Mucosa of descending colon (tissue), 3 donors: ENCODE results near the gene GFRA1. TPM values are rescaled to one million over a fixed set of nuclear protein-coding genes. Genes with fewer than 3 reads are reported as not detected.
"Not testable (repeated sequence)": the region's sequence is repeated elsewhere in the genome, so short reads cannot be mapped to it uniquely, and the experiment has no call there.

Source experiments
- ATAC-seq: fragments of 200-7000 bp; cut with Tn5 transposase; one replicate; pipeline ENCODE4 v1.9.1; 2020; ENCODE audit warnings: mild to moderate bottlenecking, moderate library complexity
- DNase-seq, 3 donors: peaks; one replicate each; pipeline ENCODE4 v3.0.0-alpha.2; 2020
- H3K36me3 ChIP-seq: fragments of 200-600 bp; one replicate; pipeline ENCODE4 v1.8.0; 2021; ENCODE audit warnings: low read depth, mild to moderate bottlenecking
- H3K4me1 ChIP-seq: fragments of 200-600 bp; one replicate; pipeline ENCODE4 v1.8.0; 2021; ENCODE audit warnings: low read depth, mild to moderate bottlenecking
- H3K4me3 ChIP-seq: fragments of 200-600 bp; one replicate; pipeline ENCODE4 v1.8.0; 2021; ENCODE audit warnings: mild to moderate bottlenecking
- H3K9me3 ChIP-seq: fragments of 200-600 bp; one replicate; pipeline ENCODE4 v1.8.0; 2021; ENCODE audit warnings: mild to moderate bottlenecking
- intact Hi-C, 2 donors: fragments of 100-400 bp; cut with DNase I in 1 of 2; cut with micrococcal nuclease in 1 of 2; formaldehyde crosslinking; loops; one replicate each; pipeline versions ENCODE4 v1.11.0 to v1.11.1; 2022; cut with DNase I, micrococcal nuclease
- total RNA-seq, 3 donors: library from RNA; stranded (reverse); fragmentation: NEBNext Ultra II Directional in 2 of 3; extraction: Animal tissue kit (Norgen Biotek cat#: 25700) in 2 of 3; gene quantifications; one replicate each; pipeline versions ENCODE4 v1.2.1 to v1.2.4, GENCODE V29; 2021 to 2023
- TF ChIP-seq, protein P1 (sequence below): fragments of 200-600 bp; IDR thresholded peaks from one replicate; pipeline ENCODE4 v1.8.0; 2022; ENCODE audit warnings: antibody characterized with exemption, mild to moderate bottlenecking
- donor health status: DM: no; HTN: no; CAD: no; lungs with moderate emphysema.
- donor health status: DM: no; HTN: no; CAD: no.
- donor health status: DM: no; HTN: yes; CAD: no.

The GFRA1 gene
- total RNA-seq, 3 donors from 2014 or later: 2.2 to 32.2 (median 4.1) TPM

DNA sequence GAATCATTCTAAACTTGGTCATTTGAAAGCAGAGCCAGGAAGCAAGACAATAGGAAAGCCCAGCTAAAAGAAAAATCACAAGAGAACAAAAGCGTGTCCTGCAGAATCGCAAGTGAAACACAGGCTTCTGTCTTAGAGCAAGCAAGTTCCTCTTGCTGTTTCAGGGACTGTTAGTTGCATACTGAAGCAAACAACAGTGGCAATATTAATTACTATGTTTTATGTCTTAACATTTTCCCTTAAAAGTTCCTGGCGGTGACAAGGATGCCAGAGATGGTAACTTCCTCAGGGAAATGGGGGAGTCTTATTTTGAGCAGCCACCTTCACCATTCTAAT, 217.1 kb downstream of the GFRA1 start:
- no peaks in the 10 kb centered on the region for H3K4me1 ChIP-seq
- DNase-seq (no peak), ATAC-seq (no peak)
- H3K36me3 ChIP-seq: no peaks in the 10 kb centered on the region
- H3K9me3 ChIP-seq: no peaks in the 10 kb centered on the region
- no peak overlapping the region for H3K4me3 ChIP-seq
- intact Hi-C loops: no loop called here
- TF ChIP-seq, protein P1, sequence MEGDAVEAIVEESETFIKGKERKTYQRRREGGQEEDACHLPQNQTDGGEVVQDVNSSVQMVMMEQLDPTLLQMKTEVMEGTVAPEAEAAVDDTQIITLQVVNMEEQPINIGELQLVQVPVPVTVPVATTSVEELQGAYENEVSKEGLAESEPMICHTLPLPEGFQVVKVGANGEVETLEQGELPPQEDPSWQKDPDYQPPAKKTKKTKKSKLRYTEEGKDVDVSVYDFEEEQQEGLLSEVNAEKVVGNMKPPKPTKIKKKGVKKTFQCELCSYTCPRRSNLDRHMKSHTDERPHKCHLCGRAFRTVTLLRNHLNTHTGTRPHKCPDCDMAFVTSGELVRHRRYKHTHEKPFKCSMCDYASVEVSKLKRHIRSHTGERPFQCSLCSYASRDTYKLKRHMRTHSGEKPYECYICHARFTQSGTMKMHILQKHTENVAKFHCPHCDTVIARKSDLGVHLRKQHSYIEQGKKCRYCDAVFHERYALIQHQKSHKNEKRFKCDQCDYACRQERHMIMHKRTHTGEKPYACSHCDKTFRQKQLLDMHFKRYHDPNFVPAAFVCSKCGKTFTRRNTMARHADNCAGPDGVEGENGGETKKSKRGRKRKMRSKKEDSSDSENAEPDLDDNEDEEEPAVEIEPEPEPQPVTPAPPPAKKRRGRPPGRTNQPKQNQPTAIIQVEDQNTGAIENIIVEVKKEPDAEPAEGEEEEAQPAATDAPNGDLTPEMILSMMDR: no peak

GRCh38 chr10:116055252-116055916, 217.6 kb downstream of the GFRA1 start:
- H3K36me3 ChIP-seq: no peaks in the 10 kb centered on the region
- ATAC-seq (no peak), DNase-seq (no peak)
- no peaks in the 10 kb centered on the region for H3K4me1 ChIP-seq
- TF ChIP-seq, protein P1: no peak
- H3K9me3 ChIP-seq: no peaks in the 10 kb centered on the region
- intact Hi-C loops: no loop called here
- H3K4me3 ChIP-seq: no peak overlapping the region

- intact Hi-C loops: no loop called here
- DNase-seq (no peak), ATAC-seq (no peak)
- TF ChIP-seq, protein P1: no peak
- Histone ChIP-seq H3K9me3 (no peaks in the 10 kb centered on the region), H3K36me3 (no peaks in the 10 kb centered on the region), H3K4me1 (no peaks in the 10 kb centered on the region), H3K4me3 (no peak overlapping the region)
Observed at GRCh38 chr10:116053910-116054309, 219.1 kb downstream of the GFRA1 start.

DNA sequence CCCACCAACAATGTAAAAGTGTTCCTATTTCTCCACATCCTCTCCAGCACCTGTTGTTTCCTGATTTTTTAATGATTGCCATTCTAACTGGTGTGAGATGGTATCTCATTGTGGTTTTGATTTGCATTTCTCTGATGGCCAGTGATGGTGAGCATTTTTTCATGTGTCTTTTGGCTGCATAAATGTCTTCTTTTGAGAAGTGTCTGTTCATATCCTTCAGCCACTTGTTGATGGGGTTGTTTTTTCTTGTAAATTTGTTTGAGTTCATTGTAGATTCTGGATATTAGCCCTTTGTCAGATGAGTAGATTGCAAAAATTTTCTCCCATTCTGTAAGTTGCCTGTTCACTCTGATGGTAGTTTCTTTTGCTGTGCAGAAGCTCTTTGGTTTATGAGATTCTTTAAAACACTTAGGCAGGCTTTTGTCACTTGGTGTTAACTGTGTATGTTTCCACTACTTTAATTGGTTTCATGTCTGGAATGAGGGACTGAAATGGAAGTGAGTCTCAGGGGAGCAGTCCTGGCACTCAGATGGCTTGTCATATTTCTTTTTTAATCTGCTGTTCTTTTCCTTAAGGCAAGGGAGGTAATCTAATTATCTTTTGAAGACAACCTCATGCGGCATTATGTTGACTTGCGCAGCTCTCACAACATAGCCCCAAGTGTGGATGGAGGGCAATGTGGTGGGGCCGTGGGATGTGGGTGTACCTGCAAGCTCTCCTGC, 219.8 kb downstream of the GFRA1 start:
- DNase-seq, H3K36me3 ChIP-seq, H3K9me3 ChIP-seq, ATAC-seq, H3K4me3 ChIP-seq, H3K4me1 ChIP-seq, intact Hi-C loops: not testable (repeated sequence)

DNA sequence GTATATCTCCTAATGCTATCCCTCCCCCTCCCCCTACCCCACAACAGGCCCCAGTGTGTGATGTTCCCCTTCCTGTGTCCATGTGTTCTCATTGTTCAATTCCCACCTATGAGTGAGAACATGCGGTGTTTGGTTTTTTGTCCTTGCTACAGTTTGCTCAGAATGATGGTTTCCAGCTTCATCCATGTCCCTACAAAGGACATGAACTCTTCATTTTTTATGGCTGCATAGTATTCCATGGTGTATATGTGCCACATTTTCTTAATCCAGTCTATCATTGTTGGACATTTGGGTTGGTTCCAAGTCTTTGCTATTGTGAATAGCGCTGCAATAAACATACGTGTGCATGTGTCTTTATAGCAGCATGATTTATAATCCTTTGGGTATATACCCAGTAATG, 220.5 kb downstream of the GFRA1 start:
- ATAC-seq, intact Hi-C loops, DNase-seq, H3K4me1 ChIP-seq, H3K4me3 ChIP-seq, H3K9me3 ChIP-seq, H3K36me3 ChIP-seq: not testable (repeated sequence)

GRCh38 chr10:116049974-116050304, 223.1 kb downstream of the GFRA1 start:
- intact Hi-C loops: no loop called here
- no peak overlapping the region for H3K4me3 ChIP-seq
- no peaks in the 10 kb centered on the region for H3K9me3 ChIP-seq

More at GRCh38 chr10:116049974-116050304, 223.1 kb downstream of the GFRA1 start:
- Histone ChIP-seq H3K4me1 (no peaks in the 10 kb centered on the region), H3K36me3 (no peaks in the 10 kb centered on the region)
- TF ChIP-seq, protein P1: no peak
- ATAC-seq (no peak), DNase-seq (no peak)
